Esophagus muscularis mucosa (tissue), 4 donors: ENCODE data around the gene ANXA1.
"Not testable (repeated sequence)": the region's sequence is repeated elsewhere in the genome, so short reads cannot be mapped to it uniquely, and the experiment has no call there.

ENCODE experiments used
- CTCF ChIP-seq, 3 experiments: fragments of 200-600 bp in 2 of 3; fragments of 450-650 bp in 1 of 3; sonication (generic) in 2 of 3; IDR thresholded peaks; one replicate each; pipeline ENCODE4 v1.5.1; 2017 to 2019; ENCODE audit warnings: antibody characterized with exemption in 3 of 3, mild to moderate bottlenecking in 2 of 3, moderate library complexity in 1 of 3
- EP300 ChIP-seq: sonication (generic); formaldehyde crosslinking; IDR thresholded peaks from one replicate; pipeline ENCODE4 v1.6.1; 2017; ENCODE audit warnings: antibody characterized with exemption
- POLR2A ChIP-seq: fragments of 450-650 bp; IDR thresholded peaks from one replicate; pipeline ENCODE4 v1.6.1; 2017; ENCODE audit warnings: antibody characterized with exemption, moderate library complexity, mild to moderate bottlenecking, low read depth
- POLR2AphosphoS5 ChIP-seq, 2 donors: sonication (generic); formaldehyde crosslinking; IDR thresholded peaks; one replicate each; pipeline ENCODE4 v1.6.1; 2017; ENCODE audit warnings: antibody characterized with exemption in 2 of 2

- TF ChIP-seq POLR2A; CTCF (IDR thresholded peaks at IDR 0.05); EP300; POLR2AphosphoS5 (IDR thresholded peaks at IDR 0.05): not testable (repeated sequence)
These were observed 39.4 kb downstream of the ANXA1 start for GRCh38 chr9:73191109-73191508.
